DND-41 (cell line): ENCODE results near the gene MEG3.

Experiments
- EZH2 ChIP-seq: IDR thresholded peaks from 3 replicates; pipeline ENCODE4 v1.6.1; 2012; ENCODE audit warnings: borderline replicate concordance, low read depth, mild to moderate bottlenecking, moderate library complexity, low read length, inconsistent platforms; ENCODE audit not compliant: severe bottlenecking
- TF ChIP-seq, protein P1 (sequence below): IDR thresholded peaks from 2 replicates; pipeline ENCODE4 v1.5.1; 2012; ENCODE audit warnings: borderline replicate concordance, low read length, moderate library complexity, mild to moderate bottlenecking; ENCODE audit not compliant: poor library complexity, severe bottlenecking; ENCODE audit errors: extremely low read depth

- TF ChIP-seq, protein P1, sequence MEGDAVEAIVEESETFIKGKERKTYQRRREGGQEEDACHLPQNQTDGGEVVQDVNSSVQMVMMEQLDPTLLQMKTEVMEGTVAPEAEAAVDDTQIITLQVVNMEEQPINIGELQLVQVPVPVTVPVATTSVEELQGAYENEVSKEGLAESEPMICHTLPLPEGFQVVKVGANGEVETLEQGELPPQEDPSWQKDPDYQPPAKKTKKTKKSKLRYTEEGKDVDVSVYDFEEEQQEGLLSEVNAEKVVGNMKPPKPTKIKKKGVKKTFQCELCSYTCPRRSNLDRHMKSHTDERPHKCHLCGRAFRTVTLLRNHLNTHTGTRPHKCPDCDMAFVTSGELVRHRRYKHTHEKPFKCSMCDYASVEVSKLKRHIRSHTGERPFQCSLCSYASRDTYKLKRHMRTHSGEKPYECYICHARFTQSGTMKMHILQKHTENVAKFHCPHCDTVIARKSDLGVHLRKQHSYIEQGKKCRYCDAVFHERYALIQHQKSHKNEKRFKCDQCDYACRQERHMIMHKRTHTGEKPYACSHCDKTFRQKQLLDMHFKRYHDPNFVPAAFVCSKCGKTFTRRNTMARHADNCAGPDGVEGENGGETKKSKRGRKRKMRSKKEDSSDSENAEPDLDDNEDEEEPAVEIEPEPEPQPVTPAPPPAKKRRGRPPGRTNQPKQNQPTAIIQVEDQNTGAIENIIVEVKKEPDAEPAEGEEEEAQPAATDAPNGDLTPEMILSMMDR: no peak
- TF ChIP-seq EZH2: no peak
These were observed 12.0 kb downstream of the MEG3 start for GRCh38 chr14:100837805-100838350.
